SH-SY5Y (cell line): ENCODE data around the gene RWDD4.

Experiments
- GATA2 ChIP-seq: IDR thresholded peaks from 2 replicates; pipeline ENCODE4 v1.6.1; 2011; ENCODE audit warnings: mild to moderate bottlenecking, low read depth, low read length
- GATA3 ChIP-seq: IDR thresholded peaks from 2 replicates; pipeline ENCODE4 v1.6.1; 2011; ENCODE audit warnings: low read depth, mild to moderate bottlenecking, low read length, moderate library complexity

Gene RWDD4

GRCh38 chr4:183596067-183596757 lies 62.8 kb downstream of the RWDD4 start:
- no peak for TF ChIP-seq GATA2
- no peak for TF ChIP-seq GATA3

DNA sequence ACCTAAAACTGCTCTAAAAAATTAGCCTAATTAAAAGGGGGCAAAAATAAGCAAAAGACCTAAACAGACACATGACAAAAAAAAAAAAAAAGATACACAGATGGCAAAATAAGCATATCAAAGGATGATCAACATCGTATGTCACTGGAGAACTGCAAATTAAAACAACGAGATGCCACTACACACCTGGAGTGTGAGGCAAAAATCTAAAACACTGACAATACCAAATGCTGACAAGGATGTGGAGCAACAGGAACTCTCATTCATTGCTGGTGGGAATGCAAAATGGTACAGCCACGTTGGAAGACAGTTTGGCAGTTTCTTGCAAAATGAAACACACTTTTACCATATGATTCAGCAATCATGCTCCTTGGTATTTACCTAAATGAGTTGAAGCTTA lies 64.2 kb downstream of the RWDD4 start:
- no peak for TF ChIP-seq GATA3
- TF ChIP-seq GATA2: no peak

GRCh38 chr4:183591301-183591700 lies 67.7 kb downstream of the RWDD4 start:
- TF ChIP-seq GATA3 (no peak), GATA2 (no peak)
